ENCODE measurements around the gene DNAL4.

The DNAL4 gene

GRCh38 chr22:38756711-38757463, 37.1 kb downstream of the DNAL4 start:
- DNase-seq: peak; percentile 72

DNA sequence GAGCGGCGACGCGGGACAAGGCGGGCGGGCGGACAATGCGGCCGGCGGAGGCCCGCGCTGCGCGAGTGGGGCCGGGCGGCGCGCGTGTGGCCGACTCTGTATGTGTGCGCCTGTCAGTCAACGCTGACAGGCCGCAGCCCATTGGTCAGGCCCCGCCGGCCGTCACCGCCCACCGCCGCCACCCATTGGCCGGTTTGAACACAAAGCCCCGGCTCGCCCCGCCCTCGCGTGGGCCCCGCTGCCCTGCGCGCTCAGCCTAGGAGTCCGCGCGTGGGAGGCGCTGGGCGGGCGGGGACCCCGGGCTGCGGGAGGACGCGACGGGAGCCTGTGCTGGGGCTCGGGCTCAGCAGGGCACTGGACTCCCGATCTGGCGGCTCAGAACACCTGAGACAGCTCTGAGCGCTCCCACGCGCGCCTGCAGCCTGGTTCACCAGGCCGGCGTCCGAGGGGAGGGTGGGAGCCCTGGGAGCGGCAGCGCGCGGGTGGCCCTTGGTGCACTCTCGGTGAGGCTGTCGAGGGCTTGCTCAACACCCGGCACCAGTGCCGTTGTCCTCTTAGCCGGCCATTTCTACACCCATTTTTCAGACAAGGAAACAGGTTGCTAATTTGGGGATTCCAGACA, 37.9 kb downstream of the DNAL4 start, which contains the start of gene SUN2:
SUN2 (minus strand) TSS at position 88 of the 622 bp plus-strand sequence. CDS start 3,370 bp downstream, outside the sequence.
- DNase-seq: peak; percentile 98

DNA sequence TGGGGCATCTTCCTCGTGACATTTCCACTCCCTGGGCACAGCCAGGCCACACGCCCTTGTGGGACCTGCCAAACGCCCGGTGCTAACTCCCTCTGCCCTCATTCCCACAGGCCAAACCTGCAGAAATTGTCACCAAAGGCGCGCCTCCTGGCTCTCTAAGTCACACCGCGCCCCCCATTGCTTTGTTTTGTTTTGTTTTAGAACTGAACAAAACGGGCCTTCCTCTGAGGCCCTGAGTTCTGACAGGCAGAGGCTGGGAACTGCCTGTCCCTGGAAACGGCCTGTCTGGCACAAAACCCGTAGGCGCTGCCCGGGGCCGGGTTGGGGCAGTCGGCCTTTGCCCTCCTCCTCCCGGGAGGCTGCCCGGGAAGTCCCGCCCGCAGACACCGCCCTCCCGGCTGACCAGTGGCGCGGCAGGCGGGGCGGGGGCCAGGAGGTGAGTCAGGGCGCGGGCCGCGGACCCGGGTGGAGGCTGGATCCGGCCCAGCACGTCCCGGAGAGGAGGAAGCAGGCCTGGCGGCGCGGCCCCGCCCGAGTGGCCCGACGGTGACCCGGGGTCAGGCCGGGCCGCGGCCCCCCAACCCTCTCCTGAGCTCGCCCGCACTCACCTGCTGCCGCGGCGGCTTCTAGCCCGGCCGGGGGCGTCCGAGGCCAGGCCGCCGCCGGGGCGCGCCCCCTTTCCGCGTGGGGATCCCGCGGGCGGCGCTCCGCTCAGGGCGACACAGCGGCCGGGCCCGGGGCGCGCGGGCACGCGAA, 38.6 kb downstream of the DNAL4 start:
- peak; percentile 86 for DNase-seq

DNA sequence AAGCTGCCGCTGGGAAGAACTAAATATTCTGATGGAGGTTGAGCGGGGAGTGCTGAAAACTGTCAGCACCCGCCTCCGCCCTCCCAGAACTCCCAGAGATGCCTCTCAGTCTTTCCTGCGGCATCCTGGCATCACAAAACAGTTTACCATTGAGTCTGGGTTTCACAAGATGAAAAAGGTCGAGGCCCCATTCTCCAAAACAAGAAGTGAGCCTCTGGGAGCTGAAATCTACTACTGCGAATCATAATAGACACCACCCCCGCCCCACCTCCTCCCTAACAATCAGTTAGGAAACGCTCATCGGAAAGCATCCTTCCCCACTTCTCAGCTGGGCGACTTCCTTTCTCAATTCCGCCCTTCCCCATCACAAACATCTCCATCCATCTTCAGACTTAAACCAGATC, 39.2 kb downstream of the DNAL4 start:
- peak; percentile 73 for DNase-seq

DNA sequence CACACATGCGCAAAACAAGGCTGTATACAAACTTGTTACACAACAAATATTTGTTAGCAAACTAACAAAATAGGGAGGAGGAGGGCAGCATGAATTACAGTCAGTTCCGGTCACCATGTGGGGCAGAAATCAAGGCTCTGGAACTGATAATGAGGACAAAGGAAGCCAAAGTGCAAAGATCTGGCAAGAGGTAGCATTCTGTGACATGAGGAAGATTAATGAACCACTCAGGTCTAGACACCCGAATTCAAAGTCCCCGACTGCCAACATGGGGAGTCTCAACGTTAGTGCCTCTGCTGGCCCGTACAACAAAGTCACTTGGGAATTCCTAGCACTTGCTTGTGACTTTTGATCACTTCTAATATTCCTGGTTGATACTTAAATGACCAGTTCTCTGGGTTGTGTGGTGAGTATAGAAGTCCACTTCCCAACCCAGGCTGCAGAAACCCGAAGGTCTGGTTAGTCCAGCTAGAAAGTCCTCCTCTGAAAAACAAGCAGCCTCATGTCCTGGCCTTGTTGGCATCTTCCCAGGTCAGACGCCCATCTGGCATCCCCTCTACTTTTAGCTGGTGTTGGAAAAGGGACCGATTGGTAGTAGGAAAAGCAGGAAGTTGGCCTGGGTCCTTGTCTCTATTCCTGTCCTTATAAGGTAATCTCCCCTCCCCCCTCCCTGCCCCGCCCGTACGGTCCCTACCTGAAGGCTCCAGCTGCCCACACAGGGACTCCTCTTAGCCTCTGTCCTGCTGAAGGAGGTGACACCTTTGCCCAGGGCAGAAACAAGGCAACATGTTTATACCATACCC, 39.8 kb downstream of the DNAL4 start:
- DNase-seq: peak; percentile 71

DNA sequence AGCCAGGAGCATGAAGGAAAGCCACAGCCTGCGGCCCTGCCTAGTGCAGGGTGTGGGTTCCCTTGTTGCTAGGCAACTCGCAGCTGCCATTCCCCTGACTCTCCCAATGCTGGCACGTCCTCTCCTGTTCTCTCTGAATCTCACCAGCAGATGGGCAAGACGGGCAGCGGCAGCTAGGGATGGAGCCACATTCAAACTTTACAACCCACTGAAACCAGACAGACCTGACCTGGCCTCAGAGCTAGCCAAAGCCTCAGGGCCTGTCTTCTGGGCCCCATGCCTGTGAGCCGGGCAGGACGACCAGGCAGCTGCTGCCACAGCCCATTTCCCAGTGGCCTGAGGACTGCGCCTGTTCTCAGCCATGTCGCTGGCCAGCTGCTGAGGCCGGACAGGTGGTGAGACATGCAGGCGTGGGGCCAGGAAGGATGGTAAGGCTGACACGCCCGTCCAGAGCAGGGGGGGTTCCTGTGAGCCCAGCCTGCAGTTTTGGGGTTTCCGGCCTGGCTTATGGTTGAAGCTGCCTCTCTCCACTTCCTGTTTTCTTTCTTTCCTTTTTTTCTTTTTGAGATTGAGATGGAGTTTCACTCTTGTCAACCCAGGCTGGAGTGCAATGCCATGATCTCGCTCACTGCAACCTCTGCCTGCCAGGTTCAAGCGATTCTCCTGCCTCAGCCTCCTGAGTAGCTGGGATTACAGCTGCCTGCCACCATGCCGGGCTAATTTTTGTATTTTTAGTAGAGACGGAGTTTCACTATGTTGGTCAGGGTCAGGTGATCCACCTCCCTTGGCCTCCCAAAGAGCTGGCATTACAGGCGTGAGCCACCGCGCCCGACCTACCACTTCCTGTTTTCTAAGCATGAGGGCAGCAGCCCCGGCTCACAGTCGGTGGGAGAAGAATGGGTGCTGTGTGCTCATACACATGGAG, 42.3 kb downstream of the DNAL4 start:
- DNase-seq: peak; percentile 89

GRCh38 chr22:38751066-38751421, 42.9 kb downstream of the DNAL4 start:
- no peak for DNase-seq

- DNase-seq: no peak
Observed at GRCh38 chr22:38750638-38751037, 43.3 kb downstream of the DNAL4 start.

- DNase-seq: no peak
Observed at GRCh38 chr22:38750104-38750503, 43.8 kb downstream of the DNAL4 start.

- no peak for DNase-seq
Observed at GRCh38 chr22:38748487-38749136, 45.3 kb downstream of the DNAL4 start.

- no peak for DNase-seq
Observed at GRCh38 chr22:38745676-38746460, 48.1 kb downstream of the DNAL4 start.

DNA sequence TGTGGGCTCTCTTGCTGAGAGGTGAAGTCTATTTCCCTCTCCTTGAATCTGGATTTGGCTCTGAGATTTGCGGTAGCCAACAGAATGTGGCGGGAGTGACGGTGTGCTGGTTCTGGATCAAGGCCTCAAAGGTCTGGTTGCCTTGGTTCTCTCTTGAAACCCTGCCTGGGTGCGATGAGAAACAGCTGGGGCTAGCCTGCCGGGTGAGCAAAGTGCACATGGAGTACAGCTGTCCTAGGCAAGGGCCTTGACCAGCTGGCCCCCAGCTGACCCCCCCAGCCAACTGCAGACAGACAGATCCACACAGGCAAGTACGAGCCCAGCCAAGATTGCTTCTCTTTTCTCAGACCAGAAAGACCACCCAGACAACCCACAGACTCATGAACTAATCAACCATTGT, 49.0 kb downstream of the DNAL4 start:
- DNase-seq: no peak

DNA sequence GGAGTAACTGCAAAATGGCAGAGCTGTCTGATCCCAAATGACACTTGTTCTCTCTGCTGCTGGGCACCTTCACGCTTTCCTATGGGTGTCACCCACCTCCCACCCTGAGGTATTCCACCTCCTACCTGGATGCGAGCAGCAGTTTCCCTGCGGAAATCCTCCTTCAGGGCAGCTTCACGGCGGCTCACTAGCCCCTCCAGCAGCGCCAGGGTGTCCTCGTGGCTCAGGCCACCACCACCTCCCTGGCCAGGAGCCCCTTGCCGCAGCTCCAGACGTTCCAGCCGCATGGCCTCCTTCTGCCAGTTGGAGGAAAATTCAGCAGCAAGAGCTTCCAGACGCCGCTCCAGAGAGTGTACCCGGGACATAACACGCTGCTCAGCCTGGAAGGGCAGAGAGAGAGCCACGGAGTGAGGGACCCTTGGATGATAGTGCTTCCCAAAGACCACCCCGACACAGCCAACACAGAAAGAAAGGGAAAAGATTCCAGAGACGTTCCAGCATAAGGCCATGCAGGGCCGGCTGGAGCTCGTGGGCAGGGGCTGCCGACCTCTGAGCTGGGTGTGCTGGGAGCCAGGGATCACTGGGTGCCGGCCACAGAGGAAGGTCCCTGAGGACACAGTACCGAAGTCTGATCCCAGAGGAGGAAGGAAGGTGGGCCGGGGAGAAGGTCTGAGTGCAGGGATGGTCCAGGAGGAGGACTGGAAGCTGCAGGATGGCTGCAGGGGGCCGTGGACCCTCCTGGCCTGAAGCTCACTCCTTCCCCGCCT, 51.6 kb downstream of the DNAL4 start:
- DNase-seq: no peak

- no peak for DNase-seq
Observed at GRCh38 chr22:38741576-38741975, 52.4 kb downstream of the DNAL4 start.

DNA sequence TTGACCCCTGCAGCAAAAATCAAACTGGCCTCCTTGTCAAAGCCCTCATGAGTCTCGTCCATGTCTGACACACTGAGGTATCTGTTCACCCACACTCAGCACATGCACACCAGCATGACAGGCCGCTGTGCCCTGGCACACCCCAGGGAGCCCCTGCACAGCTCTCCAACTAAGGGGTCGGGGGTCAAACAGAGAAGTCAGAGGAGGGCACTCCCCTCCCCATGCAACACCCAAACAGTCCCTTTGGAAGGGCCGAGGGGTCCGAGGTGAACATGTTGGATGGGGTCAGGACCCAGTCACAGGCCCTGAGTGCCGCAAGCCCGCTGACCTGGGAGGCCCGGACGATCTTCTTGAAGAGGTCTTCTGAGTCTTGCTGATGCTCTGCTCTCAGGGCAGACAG, 52.8 kb downstream of the DNAL4 start:
- DNase-seq: no peak

GRCh38 chr22:38740754-38741153, 53.2 kb downstream of the DNAL4 start:
- no peak for DNase-seq

DNA sequence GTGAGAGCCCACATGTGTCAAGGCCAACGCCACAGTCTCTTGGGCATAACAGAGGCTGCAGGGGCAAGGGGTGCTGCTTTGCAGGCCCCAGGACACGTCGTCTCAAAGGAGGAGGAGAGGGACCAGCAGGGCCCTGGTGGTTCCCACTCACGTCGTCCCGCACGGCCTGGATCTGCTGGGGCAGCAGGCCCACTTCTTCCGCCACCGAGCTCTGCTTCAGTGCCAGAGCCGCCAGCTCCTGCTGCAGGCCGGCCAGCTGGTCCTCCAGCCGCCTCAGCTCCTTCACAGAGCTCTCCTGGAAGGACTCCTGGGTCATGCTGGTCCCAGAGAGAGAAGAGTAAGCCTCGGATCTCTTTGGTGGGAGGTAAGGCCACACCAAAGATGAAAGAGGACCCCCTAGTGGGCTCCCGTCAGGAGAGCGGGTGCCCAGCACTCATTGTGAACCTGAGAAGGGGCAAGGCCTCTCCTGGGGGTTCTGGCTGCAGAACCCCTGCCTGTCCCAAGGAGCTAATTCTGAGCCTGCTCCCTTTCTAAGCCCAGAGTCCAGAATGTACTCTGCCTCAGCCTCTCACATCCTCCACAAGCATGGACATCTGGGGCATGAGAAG, 53.7 kb downstream of the DNAL4 start:
- no peak for DNase-seq

DNA sequence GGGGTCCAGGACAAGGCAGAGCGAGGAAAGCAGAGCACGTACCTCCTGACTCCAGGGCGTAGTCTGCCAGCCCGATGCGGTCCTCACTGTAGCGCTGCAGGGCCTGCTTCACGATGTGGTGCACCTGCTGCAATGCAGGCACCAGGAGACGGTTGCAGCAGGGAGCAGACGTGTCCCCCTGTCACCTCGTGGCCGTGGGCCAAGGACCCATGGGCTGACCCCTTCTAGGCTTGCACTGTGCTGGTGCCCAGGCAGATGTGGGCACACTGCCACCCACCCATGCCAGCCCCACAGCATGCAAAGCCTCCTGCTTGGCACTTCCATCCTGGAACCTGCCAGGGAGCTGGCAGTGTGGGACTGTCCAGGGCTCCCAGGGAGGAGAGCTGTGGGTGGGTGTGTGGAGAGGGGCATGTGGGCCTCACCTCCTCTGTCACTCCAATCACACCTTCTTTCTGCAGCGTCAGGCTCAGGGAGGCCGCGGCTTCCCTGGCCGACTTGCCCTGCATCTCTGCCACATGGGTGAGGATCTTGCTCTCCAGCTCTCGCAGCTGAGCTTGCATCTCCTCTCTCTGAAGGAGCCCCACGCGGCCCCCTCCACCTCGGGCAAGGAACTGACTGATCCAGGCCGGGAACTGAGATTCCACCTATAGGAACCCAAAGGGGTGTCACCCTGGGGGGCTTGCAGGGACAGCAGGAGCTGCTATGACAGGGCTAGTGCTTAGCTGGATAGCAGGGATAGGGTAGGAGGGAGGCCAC, 54.5 kb downstream of the DNAL4 start:
- no peak for DNase-seq

Data from activated effector memory CD4-positive, alpha-beta T cell treated with anti-CD3 and anti-CD28 coated beads, Interleukin-2, amount 50 U/mL, for 16 hours (primary cell).